ENCODE results near the gene DTD1.

DTD1 gene

DNA sequence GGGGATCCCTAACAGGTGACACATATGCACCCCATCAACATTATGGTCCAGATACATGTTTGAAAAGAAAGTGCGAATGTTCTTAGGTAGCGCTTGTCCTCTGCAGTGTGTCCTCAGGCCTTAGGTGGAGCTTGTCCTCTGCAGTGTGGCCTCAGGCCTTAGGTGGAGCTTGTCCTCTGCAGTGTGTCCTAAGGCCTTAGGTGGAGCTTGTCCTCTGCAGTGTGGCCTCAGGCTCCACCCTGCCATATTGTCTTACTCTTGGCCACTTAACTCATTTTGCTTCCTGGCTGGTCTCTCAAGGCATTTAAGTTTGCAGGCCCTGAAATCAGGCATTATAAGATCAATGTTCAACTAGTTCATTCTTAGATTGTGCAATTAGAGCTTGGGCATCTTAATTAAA, 151.0 kb downstream of the DTD1 start:
- Histone ChIP-seq H3K79me2 (ENCODE audit: insufficient read depth, low read length) (no peaks in the 10 kb centered on the region), H3K4me1 (ENCODE audit: insufficient read depth, low read length) (no peaks in the 10 kb centered on the region), H3K27ac (ENCODE audit: low read length) (no peak overlapping the region), H3K27me3 (ENCODE audit: insufficient read depth, low read length, poor library complexity) (peaks cover 3% of the 10 kb centered on the region), H2AFZ (ENCODE audit: low read depth, low read length) (no peak overlapping the region), H3K9ac (ENCODE audit: low read depth, low read length) (no peak overlapping the region), H3K4me3 (ENCODE audit: low read depth in 1 of 2, low read length in 2 of 2) (no peak overlapping the region), H3K4me2 (ENCODE audit: insufficient read depth, low read length) (no peak overlapping the region), H4K20me1 (ENCODE audit: insufficient read depth, low read length) (no peaks in the 10 kb centered on the region), H3K9me3 (ENCODE audit: insufficient read depth, low read length, severe bottlenecking) (no peaks in the 10 kb centered on the region), H3K36me3 (ENCODE audit: insufficient read depth, low read length) (no peaks in the 10 kb centered on the region)
- TF ChIP-seq EZH2 (IDR thresholded peaks at IDR 0.05; ENCODE audit: borderline replicate concordance, low read depth, low read length, severe bottlenecking) = no peak
- TF ChIP-seq, protein P1, sequence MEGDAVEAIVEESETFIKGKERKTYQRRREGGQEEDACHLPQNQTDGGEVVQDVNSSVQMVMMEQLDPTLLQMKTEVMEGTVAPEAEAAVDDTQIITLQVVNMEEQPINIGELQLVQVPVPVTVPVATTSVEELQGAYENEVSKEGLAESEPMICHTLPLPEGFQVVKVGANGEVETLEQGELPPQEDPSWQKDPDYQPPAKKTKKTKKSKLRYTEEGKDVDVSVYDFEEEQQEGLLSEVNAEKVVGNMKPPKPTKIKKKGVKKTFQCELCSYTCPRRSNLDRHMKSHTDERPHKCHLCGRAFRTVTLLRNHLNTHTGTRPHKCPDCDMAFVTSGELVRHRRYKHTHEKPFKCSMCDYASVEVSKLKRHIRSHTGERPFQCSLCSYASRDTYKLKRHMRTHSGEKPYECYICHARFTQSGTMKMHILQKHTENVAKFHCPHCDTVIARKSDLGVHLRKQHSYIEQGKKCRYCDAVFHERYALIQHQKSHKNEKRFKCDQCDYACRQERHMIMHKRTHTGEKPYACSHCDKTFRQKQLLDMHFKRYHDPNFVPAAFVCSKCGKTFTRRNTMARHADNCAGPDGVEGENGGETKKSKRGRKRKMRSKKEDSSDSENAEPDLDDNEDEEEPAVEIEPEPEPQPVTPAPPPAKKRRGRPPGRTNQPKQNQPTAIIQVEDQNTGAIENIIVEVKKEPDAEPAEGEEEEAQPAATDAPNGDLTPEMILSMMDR (IDR thresholded peaks at IDR 0.05; ENCODE audit: borderline replicate concordance, extremely low read depth, low read length, poor library complexity, severe bottlenecking) = no peak
- DNase-seq (no peak), ATAC-seq (ENCODE audit: insufficient read depth, low read depth) (no peak)

GRCh38 chr20:18739751-18740166, 151.9 kb downstream of the DTD1 start:
- no peak overlapping the region for H3K4me2 ChIP-seq (ENCODE audit: insufficient read depth, low read length)
- ATAC-seq (ENCODE audit: insufficient read depth, low read depth) (no peak), DNase-seq (no peak)
- TF ChIP-seq, protein P1 (IDR thresholded peaks at IDR 0.05; ENCODE audit: borderline replicate concordance, extremely low read depth, low read length, poor library complexity, severe bottlenecking) = no peak
- TF ChIP-seq EZH2 (IDR thresholded peaks at IDR 0.05; ENCODE audit: borderline replicate concordance, low read depth, low read length, severe bottlenecking) = no peak
- no peak overlapping the region for H2AFZ ChIP-seq (ENCODE audit: low read depth, low read length)
- H3K9me3 ChIP-seq (ENCODE audit: insufficient read depth, low read length, severe bottlenecking) = no peaks in the 10 kb centered on the region
- H3K36me3 ChIP-seq (ENCODE audit: insufficient read depth, low read length) = no peaks in the 10 kb centered on the region
- no peak overlapping the region for H3K4me3 ChIP-seq (ENCODE audit: low read depth in 1 of 2, low read length in 2 of 2)
- no peak overlapping the region for H3K9ac ChIP-seq (ENCODE audit: low read depth, low read length)
- H3K27ac ChIP-seq (ENCODE audit: low read length) = no peak overlapping the region
- peaks cover 3% of the 10 kb centered on the region for H3K27me3 ChIP-seq (ENCODE audit: insufficient read depth, low read length, poor library complexity)
- H4K20me1 ChIP-seq (ENCODE audit: insufficient read depth, low read length) = no peaks in the 10 kb centered on the region
- H3K79me2 ChIP-seq (ENCODE audit: insufficient read depth, low read length) = no peaks in the 10 kb centered on the region
- H3K4me1 ChIP-seq (ENCODE audit: insufficient read depth, low read length) = no peaks in the 10 kb centered on the region

GRCh38 chr20:18740726-18741125, 152.9 kb downstream of the DTD1 start:
- Histone ChIP-seq H3K4me3 (ENCODE audit: low read depth in 1 of 2, low read length in 2 of 2) (no peak overlapping the region), H3K27ac (ENCODE audit: low read length) (no peak overlapping the region), H3K27me3 (ENCODE audit: insufficient read depth, low read length, poor library complexity) (peaks cover 3% of the 10 kb centered on the region), H3K36me3 (ENCODE audit: insufficient read depth, low read length) (no peaks in the 10 kb centered on the region), H3K9me3 (ENCODE audit: insufficient read depth, low read length, severe bottlenecking) (no peaks in the 10 kb centered on the region), H3K79me2 (ENCODE audit: insufficient read depth, low read length) (no peaks in the 10 kb centered on the region), H4K20me1 (ENCODE audit: insufficient read depth, low read length) (no peaks in the 10 kb centered on the region), H2AFZ (ENCODE audit: low read depth, low read length) (no peak overlapping the region), H3K4me1 (ENCODE audit: insufficient read depth, low read length) (no peaks in the 10 kb centered on the region), H3K4me2 (ENCODE audit: insufficient read depth, low read length) (no peak overlapping the region), H3K9ac (ENCODE audit: low read depth, low read length) (no peak overlapping the region)
- ATAC-seq (ENCODE audit: insufficient read depth, low read depth) (no peak), DNase-seq (no peak)
- TF ChIP-seq, protein P1 (IDR thresholded peaks at IDR 0.05; ENCODE audit: borderline replicate concordance, extremely low read depth, low read length, poor library complexity, severe bottlenecking) = no peak
- no peak for TF ChIP-seq EZH2 (IDR thresholded peaks at IDR 0.05; ENCODE audit: borderline replicate concordance, low read depth, low read length, severe bottlenecking)

DNA sequence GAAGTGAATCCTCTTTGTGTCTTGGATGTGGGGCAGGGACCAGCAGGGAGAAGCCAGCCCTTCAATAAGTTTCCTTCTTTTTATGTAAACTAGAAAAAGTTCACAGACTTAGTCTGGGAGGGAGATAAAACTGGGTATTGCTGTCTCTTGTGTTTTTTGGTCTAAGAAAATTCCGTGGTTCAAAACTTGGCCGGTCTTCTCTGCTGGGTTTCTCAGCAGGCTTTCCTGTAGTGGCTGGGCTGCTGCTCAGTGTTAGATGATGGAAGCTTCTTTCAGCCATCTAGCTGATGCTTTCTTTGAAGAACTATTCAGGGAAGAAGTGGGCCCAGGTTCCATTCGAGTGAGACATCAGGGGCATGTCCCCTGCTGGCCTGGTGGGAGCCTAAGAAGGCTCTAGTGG, 155.0 kb downstream of the DTD1 start:
- Histone ChIP-seq H3K9ac (ENCODE audit: low read depth, low read length) (no peak overlapping the region), H4K20me1 (ENCODE audit: insufficient read depth, low read length) (no peaks in the 10 kb centered on the region), H3K36me3 (ENCODE audit: insufficient read depth, low read length) (no peaks in the 10 kb centered on the region), H3K79me2 (ENCODE audit: insufficient read depth, low read length) (no peaks in the 10 kb centered on the region), H3K4me3 (ENCODE audit: low read depth in 1 of 2, low read length in 2 of 2) (no peak overlapping the region), H3K4me2 (ENCODE audit: insufficient read depth, low read length) (no peak overlapping the region), H2AFZ (ENCODE audit: low read depth, low read length) (no peak overlapping the region), H3K27ac (ENCODE audit: low read length) (no peak overlapping the region), H3K9me3 (ENCODE audit: insufficient read depth, low read length, severe bottlenecking) (no peaks in the 10 kb centered on the region), H3K27me3 (ENCODE audit: insufficient read depth, low read length, poor library complexity) (peaks cover 8% of the 10 kb centered on the region), H3K4me1 (ENCODE audit: insufficient read depth, low read length) (no peaks in the 10 kb centered on the region)
- DNase-seq (no peak), ATAC-seq (ENCODE audit: insufficient read depth, low read depth) (no peak)
- no peak for TF ChIP-seq EZH2 (IDR thresholded peaks at IDR 0.05; ENCODE audit: borderline replicate concordance, low read depth, low read length, severe bottlenecking)
